Fibroblast of the aortic adventitia (primary cell): ENCODE data around the gene RPL18A. TPM values are rescaled to one million over a fixed set of nuclear protein-coding genes. Genes with fewer than 3 reads are reported as not detected.

Experiments
- DNase-seq: peaks from one replicate; pipeline ENCODE4 v3.0.0-alpha.2; 2010; ENCODE audit warnings: low read depth
- H3K4me3 ChIP-seq: 2 replicates; pipeline ENCODE4 v1.5.1; 2011; ENCODE audit warnings: low read depth, mild to moderate bottlenecking, control low read depth, low read length, moderate library complexity
- total RNA-seq: library from RNA; depleted of rRNA; stranded (reverse); fragments of >200 nt; gene quantifications from 2 replicates; pipeline ENCODE4 v1.2.3, GENCODE V29; 2012; ENCODE audit warnings: low replicate concordance
- TF ChIP-seq, protein P1 (sequence below): IDR thresholded peaks from 2 replicates; pipeline ENCODE4 v1.5.1; 2011; ENCODE audit warnings: mild to moderate bottlenecking, low read length, control low read depth, inconsistent platforms; ENCODE audit not compliant: insufficient read depth

RPL18A gene
- total RNA-seq, 1 donor: 1,681 TPM

DNA sequence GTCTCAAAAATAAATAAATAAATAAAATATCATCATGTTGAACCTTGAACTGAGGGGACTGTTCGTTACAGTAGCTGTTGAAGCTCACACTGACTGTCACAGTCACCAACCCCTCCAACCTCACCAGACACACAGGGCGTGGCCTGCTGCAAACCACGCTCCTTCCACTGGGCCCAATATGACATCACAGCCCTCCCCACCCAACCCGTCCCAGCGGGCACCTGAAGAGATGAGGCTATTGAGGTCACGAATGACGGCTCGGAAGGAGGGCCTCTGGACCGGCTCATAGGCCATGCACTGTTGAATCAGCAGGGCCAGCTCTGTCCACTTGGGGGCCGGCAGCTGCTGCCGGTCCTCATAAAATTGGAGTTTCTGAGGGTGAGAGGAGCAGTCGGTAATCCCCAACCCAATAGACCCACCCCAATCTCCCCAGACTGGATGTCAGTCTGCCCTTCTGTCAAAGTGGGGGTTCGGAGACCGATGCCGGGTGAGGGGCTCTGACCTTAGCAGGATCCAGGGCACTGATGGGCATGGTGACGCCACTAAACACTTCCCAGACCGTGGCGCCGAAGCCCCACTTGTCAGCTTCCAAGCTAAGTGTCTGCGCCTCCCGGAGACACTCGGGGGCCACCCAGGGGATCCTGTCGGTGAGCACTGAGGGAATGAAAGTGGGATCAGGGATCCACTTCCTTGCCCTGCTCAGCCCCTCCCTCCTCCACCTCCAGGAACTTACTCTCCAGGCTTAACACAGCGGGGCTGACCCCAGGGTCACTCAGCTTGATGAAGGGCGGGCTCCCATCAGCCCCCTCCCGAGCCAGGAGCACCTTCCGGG, 25.1 kb upstream of the RPL18A start:
- H3K4me3 ChIP-seq: no peak overlapping the region
- TF ChIP-seq, protein P1, sequence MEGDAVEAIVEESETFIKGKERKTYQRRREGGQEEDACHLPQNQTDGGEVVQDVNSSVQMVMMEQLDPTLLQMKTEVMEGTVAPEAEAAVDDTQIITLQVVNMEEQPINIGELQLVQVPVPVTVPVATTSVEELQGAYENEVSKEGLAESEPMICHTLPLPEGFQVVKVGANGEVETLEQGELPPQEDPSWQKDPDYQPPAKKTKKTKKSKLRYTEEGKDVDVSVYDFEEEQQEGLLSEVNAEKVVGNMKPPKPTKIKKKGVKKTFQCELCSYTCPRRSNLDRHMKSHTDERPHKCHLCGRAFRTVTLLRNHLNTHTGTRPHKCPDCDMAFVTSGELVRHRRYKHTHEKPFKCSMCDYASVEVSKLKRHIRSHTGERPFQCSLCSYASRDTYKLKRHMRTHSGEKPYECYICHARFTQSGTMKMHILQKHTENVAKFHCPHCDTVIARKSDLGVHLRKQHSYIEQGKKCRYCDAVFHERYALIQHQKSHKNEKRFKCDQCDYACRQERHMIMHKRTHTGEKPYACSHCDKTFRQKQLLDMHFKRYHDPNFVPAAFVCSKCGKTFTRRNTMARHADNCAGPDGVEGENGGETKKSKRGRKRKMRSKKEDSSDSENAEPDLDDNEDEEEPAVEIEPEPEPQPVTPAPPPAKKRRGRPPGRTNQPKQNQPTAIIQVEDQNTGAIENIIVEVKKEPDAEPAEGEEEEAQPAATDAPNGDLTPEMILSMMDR: no peak
- no peak for DNase-seq

DNA sequence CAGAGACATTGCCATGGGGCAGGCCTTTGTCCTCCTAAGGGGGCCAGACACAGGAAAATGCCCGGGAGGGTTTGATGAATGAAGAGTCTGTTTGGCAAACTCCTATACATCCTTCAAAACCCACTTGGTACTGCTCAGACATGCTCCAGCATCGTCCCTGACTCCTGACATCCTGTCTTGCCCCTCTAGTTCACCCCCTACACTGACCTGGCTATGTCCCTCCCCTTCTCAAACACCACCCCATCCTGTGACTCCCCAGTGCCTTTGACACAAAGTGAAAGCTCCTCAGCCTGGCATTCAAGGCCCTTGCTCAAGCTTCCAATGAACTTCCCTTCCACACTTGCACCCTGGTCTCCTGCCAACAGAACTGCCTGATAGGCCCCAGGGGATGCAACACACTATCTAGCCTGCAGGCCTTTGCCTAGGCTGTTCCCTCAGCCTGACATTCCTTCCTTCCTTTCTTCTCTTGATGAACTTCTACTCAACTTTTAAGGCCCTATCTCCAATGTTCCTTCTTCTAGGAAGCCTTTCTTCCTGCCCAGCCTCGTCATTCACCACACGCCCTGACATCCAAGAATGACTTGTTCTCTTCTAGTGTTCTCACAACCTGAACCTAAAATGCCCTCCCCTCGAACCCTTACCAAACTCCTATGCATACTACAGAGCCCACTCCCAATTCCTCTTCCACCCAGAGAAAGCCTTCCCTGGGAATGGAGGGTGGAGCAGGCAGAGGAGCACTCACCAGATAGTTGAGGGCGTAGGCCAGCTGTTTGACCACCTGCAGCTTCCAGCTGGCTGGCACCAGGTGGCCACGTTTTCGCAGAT, 24.3 kb upstream of the RPL18A start:
- H3K4me3 ChIP-seq: no peak overlapping the region
- TF ChIP-seq, protein P1: no peak
- no peak for DNase-seq

DNA sequence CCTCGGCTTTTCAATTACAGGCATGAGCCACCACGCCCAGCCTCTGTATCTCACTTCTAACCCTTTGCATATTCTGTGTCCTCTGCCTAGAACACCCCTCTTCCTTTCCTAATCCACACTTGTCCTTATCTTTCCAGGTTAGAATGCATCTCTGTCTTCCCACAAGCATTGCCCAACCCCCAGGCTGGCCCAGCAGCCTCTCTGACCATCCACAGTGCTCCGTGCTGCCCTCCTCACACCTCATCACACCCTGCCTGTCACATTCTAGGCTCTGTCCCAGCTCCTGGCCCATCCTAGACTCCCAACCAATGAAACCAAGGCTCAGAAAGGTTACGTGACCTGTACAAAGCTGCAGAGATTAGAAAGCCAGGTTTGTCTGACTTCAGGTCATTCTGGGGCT, 23.2 kb upstream of the RPL18A start:
- TF ChIP-seq, protein P1: no peak
- no peak for DNase-seq
- no peak overlapping the region for H3K4me3 ChIP-seq

DNA sequence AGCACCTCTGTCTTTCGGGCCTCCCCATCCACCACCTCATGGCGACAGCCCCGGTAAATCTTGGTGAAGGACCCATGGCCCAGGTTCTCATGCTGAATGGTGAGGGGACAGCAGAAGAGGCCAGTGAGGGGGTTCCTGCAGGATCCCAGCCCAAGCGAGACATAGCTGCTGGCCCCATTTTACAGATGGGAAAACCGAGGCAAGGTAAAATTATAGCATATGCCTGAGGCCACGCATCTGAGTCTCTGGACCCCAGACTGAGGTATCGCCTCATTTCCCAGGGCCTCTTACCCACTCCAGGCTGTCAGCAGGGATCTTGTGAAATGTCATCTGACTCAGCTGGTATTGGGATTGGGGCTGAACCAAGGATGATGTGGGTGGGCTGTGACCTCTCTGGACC, 21.7 kb upstream of the RPL18A start:
- DNase-seq: no peak
- H3K4me3 ChIP-seq: no peak overlapping the region
- TF ChIP-seq, protein P1: no peak

DNA sequence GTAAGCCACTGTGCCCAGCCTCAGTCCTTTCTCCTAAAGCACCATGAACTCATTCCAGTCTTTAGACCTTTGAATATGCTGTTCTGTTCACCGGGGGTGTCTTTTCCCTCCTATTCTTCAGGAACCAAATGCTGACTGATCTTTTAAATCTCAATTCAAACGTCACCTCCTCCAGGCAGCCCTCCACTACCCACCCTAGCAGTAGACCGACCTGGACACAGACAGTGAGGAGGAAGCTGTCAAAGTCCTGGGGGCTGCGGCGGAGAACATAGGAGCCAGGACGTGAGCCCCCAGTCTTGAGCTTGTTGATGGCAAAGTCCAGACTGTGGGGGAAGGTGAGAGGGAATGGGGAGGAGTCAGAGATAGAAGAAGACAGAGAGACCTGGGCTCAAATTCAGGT, 19.7 kb upstream of the RPL18A start:
- TF ChIP-seq, protein P1: no peak
- DNase-seq: no peak
- no peak overlapping the region for H3K4me3 ChIP-seq

DNA sequence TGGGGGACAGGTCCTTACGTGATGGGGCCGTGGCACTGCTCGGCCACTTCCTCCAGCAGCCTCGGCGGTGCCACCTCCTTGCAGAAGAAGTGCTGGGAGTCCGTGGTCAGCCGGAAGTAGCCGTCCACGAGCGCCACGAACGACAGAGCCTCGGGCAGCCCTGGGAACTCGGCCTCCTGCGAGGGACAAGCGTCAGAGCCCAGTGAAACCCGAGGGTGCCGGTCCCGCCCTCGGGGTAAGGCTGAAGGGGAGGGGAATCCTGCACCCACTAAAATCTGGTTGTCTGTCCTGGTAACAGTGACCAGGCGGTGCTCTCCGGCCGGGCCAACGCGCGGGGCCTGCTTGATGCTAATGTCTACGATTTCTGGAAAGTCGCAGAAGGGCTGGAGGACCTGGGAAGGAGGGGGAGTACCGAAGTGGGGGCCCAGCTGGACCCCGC, 18.3 kb upstream of the RPL18A start:
- TF ChIP-seq, protein P1: no peak
- no peak for DNase-seq

More for the DNA sequence above, 18.3 kb upstream of the RPL18A start:
- no peak overlapping the region for H3K4me3 ChIP-seq
